ENCODE data around the gene SLC22A23.

Gene SLC22A23

DNA sequence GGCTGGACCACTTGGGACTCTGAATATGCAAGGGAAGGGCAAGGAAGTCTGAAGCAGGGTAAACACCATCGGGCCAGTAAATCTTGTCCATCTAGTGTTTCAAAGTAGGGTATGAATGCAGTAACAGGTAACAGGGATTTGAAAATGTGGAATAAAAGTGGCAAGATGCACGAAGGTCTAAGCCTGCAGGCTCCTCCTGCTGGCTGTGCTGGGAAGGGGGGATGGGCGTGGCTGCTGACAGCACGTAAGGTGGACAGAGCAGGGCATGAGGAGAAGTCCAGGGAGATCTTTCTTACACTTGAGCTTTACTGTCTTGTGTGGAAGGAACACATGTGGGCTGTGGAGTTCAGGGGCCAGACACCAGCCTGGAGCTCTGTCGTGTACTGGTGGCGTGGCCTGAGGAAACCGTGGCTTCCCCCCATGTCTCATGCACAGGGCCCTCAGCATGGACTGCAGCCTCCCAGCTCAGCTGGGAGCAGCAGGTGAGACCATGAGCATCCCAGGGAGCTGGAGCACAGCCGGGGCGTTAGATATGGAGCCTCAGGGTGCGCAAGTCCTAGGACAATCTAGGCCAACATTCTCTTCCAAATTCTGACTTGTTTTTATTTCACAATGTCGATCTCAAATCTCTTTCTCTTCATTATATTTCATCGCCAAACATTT lies 84.5 kb downstream of the SLC22A23 start:
- no peaks in the 10 kb centered on the region for H3K9me3 ChIP-seq
- H3K4me3 ChIP-seq = no peak overlapping the region
- no peak for DNase-seq
- H3K36me3 ChIP-seq = no peaks in the 10 kb centered on the region
- intact Hi-C loops (cut with DNase I; ENCODE audit: low total_unique reads) = no loop called here
- no peaks in the 10 kb centered on the region for H3K27me3 ChIP-seq
- H3K27ac ChIP-seq = no peak overlapping the region
- H3K4me1 ChIP-seq = no peaks in the 10 kb centered on the region
- TF ChIP-seq, protein P1, sequence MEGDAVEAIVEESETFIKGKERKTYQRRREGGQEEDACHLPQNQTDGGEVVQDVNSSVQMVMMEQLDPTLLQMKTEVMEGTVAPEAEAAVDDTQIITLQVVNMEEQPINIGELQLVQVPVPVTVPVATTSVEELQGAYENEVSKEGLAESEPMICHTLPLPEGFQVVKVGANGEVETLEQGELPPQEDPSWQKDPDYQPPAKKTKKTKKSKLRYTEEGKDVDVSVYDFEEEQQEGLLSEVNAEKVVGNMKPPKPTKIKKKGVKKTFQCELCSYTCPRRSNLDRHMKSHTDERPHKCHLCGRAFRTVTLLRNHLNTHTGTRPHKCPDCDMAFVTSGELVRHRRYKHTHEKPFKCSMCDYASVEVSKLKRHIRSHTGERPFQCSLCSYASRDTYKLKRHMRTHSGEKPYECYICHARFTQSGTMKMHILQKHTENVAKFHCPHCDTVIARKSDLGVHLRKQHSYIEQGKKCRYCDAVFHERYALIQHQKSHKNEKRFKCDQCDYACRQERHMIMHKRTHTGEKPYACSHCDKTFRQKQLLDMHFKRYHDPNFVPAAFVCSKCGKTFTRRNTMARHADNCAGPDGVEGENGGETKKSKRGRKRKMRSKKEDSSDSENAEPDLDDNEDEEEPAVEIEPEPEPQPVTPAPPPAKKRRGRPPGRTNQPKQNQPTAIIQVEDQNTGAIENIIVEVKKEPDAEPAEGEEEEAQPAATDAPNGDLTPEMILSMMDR (IDR thresholded peaks at IDR 0.05) = no peak

GRCh38 chr6:3371222-3371949 lies 85.5 kb downstream of the SLC22A23 start:
- intact Hi-C loops (cut with DNase I; ENCODE audit: low total_unique reads) = no loop called here
- Histone ChIP-seq H3K4me3 (no peak overlapping the region), H3K27ac (no peak overlapping the region), H3K9me3 (no peaks in the 10 kb centered on the region), H3K36me3 (no peaks in the 10 kb centered on the region), H3K27me3 (no peaks in the 10 kb centered on the region), H3K4me1 (no peaks in the 10 kb centered on the region)
- TF ChIP-seq, protein P1 (IDR thresholded peaks at IDR 0.05) = no peak
- DNase-seq = no peak

DNA sequence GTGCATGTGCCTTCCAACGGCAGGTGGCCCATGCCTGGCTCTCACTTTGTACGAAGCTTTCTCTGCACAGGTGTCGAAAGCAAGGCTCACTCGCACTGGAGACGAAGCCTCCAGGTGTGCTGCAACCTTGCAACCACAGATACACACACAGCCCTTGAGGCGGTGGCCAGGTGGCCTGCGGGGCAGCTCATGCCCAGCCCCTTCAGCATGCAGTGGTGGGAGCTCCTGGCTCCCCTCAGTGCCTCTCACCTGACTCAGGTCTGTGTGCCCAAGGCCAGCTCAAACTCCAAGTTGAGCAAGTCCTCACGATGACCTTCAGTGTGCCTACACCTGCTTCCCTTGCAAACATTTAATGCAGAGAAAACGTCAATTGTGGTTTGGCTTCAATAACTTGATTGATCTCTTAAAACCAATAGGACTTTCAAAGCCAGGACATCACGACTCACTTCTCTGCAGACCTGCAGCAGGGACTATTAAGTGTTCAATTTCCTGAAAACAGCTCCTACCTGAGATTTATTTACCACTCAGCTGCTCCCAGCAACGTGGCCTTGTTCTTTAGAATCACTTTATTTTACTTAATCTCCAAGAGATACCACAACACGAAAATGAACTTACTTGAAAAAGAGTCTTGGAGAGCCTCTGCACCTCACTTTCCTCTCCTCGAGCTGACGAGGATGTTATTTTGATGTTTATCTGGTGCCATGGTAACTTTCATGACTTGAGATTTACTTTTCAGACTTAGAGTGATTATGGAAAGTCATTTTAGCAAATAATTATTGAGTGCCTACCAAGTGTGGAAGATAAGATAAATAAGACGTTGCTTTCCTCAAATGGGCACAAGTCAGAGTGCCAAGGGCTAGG lies 86.3 kb downstream of the SLC22A23 start:
- no peak overlapping the region for H3K4me3 ChIP-seq
- H3K9me3 ChIP-seq = no peaks in the 10 kb centered on the region
- no peak for DNase-seq
- TF ChIP-seq, protein P1 (IDR thresholded peaks at IDR 0.05) = no peak
- H3K27me3 ChIP-seq = no peaks in the 10 kb centered on the region
- intact Hi-C loops (cut with DNase I; ENCODE audit: low total_unique reads) = no loop called here
- H3K27ac ChIP-seq = no peak overlapping the region
- no peaks in the 10 kb centered on the region for H3K4me1 ChIP-seq
- H3K36me3 ChIP-seq = no peaks in the 10 kb centered on the region

DNA sequence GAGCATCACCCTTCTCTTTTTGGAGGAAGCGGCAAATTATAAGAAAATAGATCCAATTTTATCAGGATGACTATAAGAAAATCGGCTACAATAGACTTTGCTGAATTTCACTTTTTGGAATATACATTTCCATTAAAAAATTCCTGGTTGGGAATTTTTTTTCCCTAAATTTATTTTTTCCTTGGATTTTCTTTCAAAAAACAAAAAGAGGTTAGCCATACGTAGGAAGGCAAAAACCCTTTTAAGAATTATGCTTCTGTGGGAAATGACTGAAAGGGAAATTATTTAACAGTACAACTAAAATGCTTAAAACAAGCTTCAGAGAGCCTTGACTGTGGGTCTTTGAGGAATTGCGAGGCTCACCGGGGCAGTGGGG lies 86.9 kb downstream of the SLC22A23 start:
- no peaks in the 10 kb centered on the region for H3K4me1 ChIP-seq
- intact Hi-C loops (cut with DNase I; ENCODE audit: low total_unique reads) = no loop called here
- DNase-seq = no peak
- no peaks in the 10 kb centered on the region for H3K9me3 ChIP-seq
- H3K27me3 ChIP-seq = no peaks in the 10 kb centered on the region
- TF ChIP-seq, protein P1 (IDR thresholded peaks at IDR 0.05) = no peak
- no peak overlapping the region for H3K4me3 ChIP-seq
- H3K36me3 ChIP-seq = no peaks in the 10 kb centered on the region
- H3K27ac ChIP-seq = no peak overlapping the region

DNA sequence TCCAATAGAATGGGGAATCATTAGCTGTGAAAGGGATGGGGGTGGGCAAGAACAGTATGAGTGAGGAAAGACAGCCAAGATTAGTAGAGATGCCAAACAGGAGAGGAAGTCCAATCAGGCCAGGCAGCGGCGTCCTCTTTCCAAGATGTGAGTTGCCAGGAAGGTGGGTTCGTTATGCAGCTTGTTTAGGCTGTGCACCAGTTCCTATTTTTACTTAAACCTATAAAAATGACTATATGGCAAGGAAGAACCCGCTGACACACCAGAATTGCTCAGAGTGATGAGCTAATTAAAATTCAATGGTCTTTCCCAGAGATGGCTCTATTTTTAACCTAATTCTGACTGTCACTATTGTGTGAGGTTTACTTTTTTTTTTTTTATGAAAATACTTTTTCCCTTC lies 88.2 kb downstream of the SLC22A23 start:
- intact Hi-C loops (cut with DNase I; ENCODE audit: low total_unique reads) = no loop called here
- no peaks in the 10 kb centered on the region for H3K36me3 ChIP-seq
- no peaks in the 10 kb centered on the region for H3K9me3 ChIP-seq
- TF ChIP-seq, protein P1 (IDR thresholded peaks at IDR 0.05) = no peak
- no peak overlapping the region for H3K27ac ChIP-seq
- no peak for DNase-seq
- H3K4me1 ChIP-seq = no peaks in the 10 kb centered on the region
- H3K4me3 ChIP-seq = no peak overlapping the region
- no peaks in the 10 kb centered on the region for H3K27me3 ChIP-seq

Measured in tibial artery (tissue), 4 donors.